Measurements from ENCODE around the gene EBF4.

Gene EBF4

DNA sequence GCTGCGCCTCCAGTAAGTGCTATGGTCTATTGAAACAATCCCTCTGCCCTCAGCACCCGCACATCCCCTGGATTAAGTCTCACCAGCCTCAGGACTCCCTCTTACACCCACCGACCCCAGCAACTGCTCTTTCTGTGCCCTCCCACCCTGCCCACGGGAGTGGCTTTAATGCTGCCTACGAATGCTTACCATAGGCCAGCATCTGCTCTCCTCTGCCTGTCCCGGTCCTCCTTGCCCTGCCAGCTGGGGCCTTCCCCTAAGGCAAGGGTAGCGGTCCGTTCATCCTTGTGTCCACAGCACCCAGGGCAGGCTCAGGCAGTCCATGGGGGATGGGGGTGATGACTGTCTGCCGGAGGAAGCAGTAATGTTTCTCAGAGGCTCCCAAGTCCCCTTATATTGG lies 4.1 kb downstream of the EBF4 start:
- Histone ChIP-seq H3K9me2 (replicated peaks; ENCODE audit: low read depth, low read length) (no peaks in the 10 kb centered on the region), H3K4me1 (ENCODE audit: insufficient read depth, low read length, poor library complexity, severe bottlenecking) (peaks cover 8% of the 10 kb centered on the region), H3F3A (ENCODE audit: low read depth) (no peaks in the 10 kb centered on the region), H2AFZ (ENCODE audit: low read length) (no peak overlapping the region), H3K9me3 (ENCODE audit: insufficient read depth, low read depth, low read length) (no peaks in the 10 kb centered on the region), H3K4me3 (ENCODE audit: low read length, poor library complexity, severe bottlenecking) (no peak overlapping the region), H3K79me2 (ENCODE audit: insufficient read depth, low read length) (no peaks in the 10 kb centered on the region), H3K9ac (ENCODE audit: low read depth, low read length, poor library complexity, severe bottlenecking) (no peak overlapping the region), H3K36me3 (ENCODE audit: insufficient read depth, low read length) (no peaks in the 10 kb centered on the region), H4K20me1 (ENCODE audit: insufficient read depth, low read length, poor library complexity, severe bottlenecking) (no peaks in the 10 kb centered on the region), H3K4me2 (ENCODE audit: low read depth, low read length, poor library complexity, severe bottlenecking) (no peak overlapping the region), H3K27me3 (ENCODE audit: insufficient read depth, low read length, poor library complexity, severe bottlenecking) (peaks cover 8% of the 10 kb centered on the region)
- no peak for TF ChIP-seq EZH2phosphoT487 (IDR thresholded peaks at IDR 0.05; ENCODE audit: borderline replicate concordance)
- TF ChIP-seq, protein P1, sequence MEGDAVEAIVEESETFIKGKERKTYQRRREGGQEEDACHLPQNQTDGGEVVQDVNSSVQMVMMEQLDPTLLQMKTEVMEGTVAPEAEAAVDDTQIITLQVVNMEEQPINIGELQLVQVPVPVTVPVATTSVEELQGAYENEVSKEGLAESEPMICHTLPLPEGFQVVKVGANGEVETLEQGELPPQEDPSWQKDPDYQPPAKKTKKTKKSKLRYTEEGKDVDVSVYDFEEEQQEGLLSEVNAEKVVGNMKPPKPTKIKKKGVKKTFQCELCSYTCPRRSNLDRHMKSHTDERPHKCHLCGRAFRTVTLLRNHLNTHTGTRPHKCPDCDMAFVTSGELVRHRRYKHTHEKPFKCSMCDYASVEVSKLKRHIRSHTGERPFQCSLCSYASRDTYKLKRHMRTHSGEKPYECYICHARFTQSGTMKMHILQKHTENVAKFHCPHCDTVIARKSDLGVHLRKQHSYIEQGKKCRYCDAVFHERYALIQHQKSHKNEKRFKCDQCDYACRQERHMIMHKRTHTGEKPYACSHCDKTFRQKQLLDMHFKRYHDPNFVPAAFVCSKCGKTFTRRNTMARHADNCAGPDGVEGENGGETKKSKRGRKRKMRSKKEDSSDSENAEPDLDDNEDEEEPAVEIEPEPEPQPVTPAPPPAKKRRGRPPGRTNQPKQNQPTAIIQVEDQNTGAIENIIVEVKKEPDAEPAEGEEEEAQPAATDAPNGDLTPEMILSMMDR (conservative IDR thresholded peaks at IDR 0.05; ENCODE audit: low read length) = no peak

DNA sequence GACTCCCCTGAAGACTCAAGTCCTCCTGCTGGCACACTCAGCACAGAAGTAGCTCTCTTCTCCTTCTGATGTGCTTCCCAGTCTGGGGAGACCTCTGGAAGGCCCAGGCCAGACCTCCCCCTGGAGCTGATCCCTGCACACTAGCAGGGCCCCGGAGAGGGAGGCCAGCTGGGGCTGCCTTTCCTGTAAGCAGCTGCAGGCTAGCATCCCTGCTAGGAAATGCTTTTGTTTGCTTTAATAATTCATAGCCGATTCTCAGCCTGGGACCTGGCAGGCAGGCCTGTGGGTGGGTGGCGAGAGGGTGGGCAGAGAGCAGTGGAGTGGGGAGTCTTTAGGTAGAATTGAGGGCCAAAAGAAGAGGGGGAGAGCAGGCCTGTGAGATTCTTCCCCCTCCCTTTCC lies 5.2 kb downstream of the EBF4 start:
- Histone ChIP-seq H3K79me2 (ENCODE audit: insufficient read depth, low read length) (no peaks in the 10 kb centered on the region), H3K9ac (ENCODE audit: low read depth, low read length, poor library complexity, severe bottlenecking) (no peak overlapping the region), H4K20me1 (ENCODE audit: insufficient read depth, low read length, poor library complexity, severe bottlenecking) (no peaks in the 10 kb centered on the region), H3K9me3 (ENCODE audit: insufficient read depth, low read depth, low read length) (no peaks in the 10 kb centered on the region), H3K36me3 (ENCODE audit: insufficient read depth, low read length) (no peaks in the 10 kb centered on the region), H3K27me3 (ENCODE audit: insufficient read depth, low read length, poor library complexity, severe bottlenecking) (peaks cover 8% of the 10 kb centered on the region), H3K4me3 (ENCODE audit: low read length, poor library complexity, severe bottlenecking) (no peak overlapping the region), H2AFZ (ENCODE audit: low read length) (no peak overlapping the region; the same call in 1 of the 2 replicates), H3K4me1 (ENCODE audit: insufficient read depth, low read length, poor library complexity, severe bottlenecking) (peaks cover 4% of the 10 kb centered on the region), H3K9me2 (replicated peaks; ENCODE audit: low read depth, low read length) (no peaks in the 10 kb centered on the region), H3K4me2 (ENCODE audit: low read depth, low read length, poor library complexity, severe bottlenecking) (no peak overlapping the region), H3F3A (ENCODE audit: low read depth) (no peaks in the 10 kb centered on the region)
- no peak for TF ChIP-seq EZH2phosphoT487 (IDR thresholded peaks at IDR 0.05; ENCODE audit: borderline replicate concordance)
- TF ChIP-seq, protein P1 (conservative IDR thresholded peaks at IDR 0.05; ENCODE audit: low read length) = no peak

DNA sequence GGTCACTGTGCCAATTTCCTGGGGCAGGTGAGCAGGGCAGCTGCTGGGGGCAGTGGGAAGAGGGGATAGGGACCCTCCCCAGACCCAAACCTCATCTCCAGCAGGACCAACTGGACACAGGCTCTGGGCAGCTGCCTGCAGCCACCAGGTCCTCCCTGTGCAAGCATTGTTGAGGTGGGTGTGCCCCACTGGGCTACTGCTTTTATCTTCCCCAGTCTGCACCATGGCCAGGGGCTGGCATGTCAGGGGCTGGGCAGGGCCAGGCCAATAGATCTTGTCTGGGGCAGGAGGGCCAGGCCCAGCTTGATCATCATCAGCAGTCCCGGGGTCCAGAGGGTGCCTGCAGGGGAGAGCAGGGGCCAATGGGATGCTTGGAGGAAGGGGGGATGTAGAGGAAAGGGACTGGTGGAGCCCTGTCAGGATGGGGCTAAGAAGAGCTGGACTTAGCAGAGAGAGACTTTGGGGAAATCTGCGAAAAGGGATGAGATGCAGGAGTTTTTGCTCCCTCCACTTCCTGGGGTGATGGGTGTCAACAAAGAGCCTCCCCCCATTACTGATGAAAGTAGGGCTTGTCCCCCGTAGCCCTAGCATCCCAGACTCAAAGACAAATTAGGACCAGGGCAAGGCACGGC lies 5.7 kb downstream of the EBF4 start:
- Histone ChIP-seq H3K4me3 (ENCODE audit: low read length, poor library complexity, severe bottlenecking) (no peak overlapping the region), H3K4me2 (ENCODE audit: low read depth, low read length, poor library complexity, severe bottlenecking) (no peak overlapping the region), H3K9me2 (replicated peaks; ENCODE audit: low read depth, low read length) (no peaks in the 10 kb centered on the region), H3K27me3 (ENCODE audit: insufficient read depth, low read length, poor library complexity, severe bottlenecking) (peaks cover 8% of the 10 kb centered on the region), H3K4me1 (ENCODE audit: insufficient read depth, low read length, poor library complexity, severe bottlenecking) (peaks cover 4% of the 10 kb centered on the region), H3K79me2 (ENCODE audit: insufficient read depth, low read length) (no peaks in the 10 kb centered on the region), H4K20me1 (ENCODE audit: insufficient read depth, low read length, poor library complexity, severe bottlenecking) (no peaks in the 10 kb centered on the region), H3K9me3 (ENCODE audit: insufficient read depth, low read depth, low read length) (no peaks in the 10 kb centered on the region), H3K36me3 (ENCODE audit: insufficient read depth, low read length) (no peaks in the 10 kb centered on the region), H3K9ac (ENCODE audit: low read depth, low read length, poor library complexity, severe bottlenecking) (no peak overlapping the region), H2AFZ (ENCODE audit: low read length) (no peak overlapping the region), H3F3A (ENCODE audit: low read depth) (no peaks in the 10 kb centered on the region)
- TF ChIP-seq, protein P1 (conservative IDR thresholded peaks at IDR 0.05; ENCODE audit: low read length) = no peak
- no peak for TF ChIP-seq EZH2phosphoT487 (IDR thresholded peaks at IDR 0.05; ENCODE audit: borderline replicate concordance)

Measured in Loucy (cell line).